RPMI7951 (cell line): Measurements from ENCODE around the gene RASA1. TPM values are rescaled to one million over a fixed set of nuclear protein-coding genes. Genes with fewer than 3 reads are reported as not detected.
A peak's percentile ranks its signal among the peaks of the same experiment; 100 is the strongest.

Source experiments
- DNase-seq: peaks from one replicate; pipeline ENCODE4 v3.0.0-alpha.2; 2012; ENCODE audit warnings: low read depth
- total RNA-seq: library from RNA; depleted of rRNA; stranded (reverse); fragments of >200 nt; shearing (Covaris generic); gene quantifications from 2 replicates; pipeline ENCODE4 v1.2.3, GENCODE V29; 2014

The RASA1 gene
- total RNA-seq, 1 experiment from 2014 or later: 44.6 TPM

GRCh38 chr5:87361031-87361445 is 93.4 kb downstream of the RASA1 start:
- DNase-seq: peak; percentile 1

- DNase-seq: no peak
Observed at GRCh38 chr5:87361536-87362213, 94.0 kb downstream of the RASA1 start.

GRCh38 chr5:87367243-87367642 is 99.6 kb downstream of the RASA1 start:
- no peak for DNase-seq

DNA sequence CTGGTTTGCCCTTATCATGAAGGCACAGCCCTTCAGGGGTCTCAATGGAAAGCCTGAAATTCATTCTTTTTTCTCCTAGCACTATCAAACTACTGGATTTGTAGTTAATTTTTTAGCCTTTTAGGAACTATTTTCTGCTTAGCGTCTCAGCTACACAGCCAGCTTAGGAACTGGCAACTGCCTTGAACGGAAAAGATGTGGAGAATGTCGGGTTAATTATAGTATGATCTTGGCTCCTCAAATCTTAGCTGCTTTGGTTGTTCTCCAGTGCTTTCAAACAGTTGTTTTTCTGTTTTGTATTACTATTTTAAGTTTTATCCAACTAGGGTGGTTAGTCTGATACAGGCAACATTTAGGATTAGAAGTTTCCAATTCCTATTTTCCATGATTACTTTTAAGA is 100.9 kb downstream of the RASA1 start:
- no peak for DNase-seq

- no peak for DNase-seq
Observed at GRCh38 chr5:87369431-87369830, 101.7 kb downstream of the RASA1 start.

- no peak for DNase-seq
Observed at GRCh38 chr5:87372705-87373104, 105.0 kb downstream of the RASA1 start.

DNA sequence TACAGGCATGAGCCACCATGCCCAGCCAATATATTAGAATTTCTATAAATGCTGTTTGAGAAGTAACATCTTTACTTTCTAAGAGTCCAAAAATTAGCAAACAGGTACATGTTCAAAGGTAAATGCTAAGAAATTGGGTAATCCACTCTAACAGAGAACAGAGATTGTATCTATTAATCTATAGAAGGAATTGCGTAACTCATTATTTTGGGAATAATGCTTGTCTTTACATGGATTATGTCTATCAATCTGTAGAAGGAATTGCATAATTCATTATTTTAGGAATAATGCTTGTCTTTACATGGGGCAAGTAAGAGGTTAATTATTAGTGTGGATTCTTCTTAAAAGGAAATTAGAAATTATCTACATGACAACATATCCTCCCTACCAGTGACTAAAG is 114.5 kb downstream of the RASA1 start:
- DNase-seq: no peak

- DNase-seq: peak; percentile 1
Observed at GRCh38 chr5:87383216-87383615, 115.5 kb downstream of the RASA1 start.

GRCh38 chr5:87385802-87386201 is 118.1 kb downstream of the RASA1 start:
- no peak for DNase-seq

DNA sequence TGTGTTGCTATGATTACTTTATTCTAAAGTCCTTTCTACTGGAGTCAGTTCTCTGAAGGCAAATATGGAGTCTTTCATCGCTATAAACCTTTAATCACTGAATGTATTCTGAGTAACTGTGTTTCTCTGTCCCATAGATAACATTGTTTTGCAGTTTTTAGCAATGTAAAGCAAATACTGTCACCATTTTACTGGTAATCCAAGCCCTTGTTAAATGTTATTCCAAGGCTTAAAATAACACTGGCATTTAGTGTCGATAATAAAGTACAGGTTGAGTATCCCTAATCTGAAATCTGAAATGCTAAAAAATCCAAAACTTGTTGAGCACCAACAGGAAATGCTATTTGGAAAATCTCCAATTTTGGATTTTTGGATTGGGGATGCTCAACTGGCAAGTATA is 120.4 kb downstream of the RASA1 start:
- DNase-seq: no peak

DNA sequence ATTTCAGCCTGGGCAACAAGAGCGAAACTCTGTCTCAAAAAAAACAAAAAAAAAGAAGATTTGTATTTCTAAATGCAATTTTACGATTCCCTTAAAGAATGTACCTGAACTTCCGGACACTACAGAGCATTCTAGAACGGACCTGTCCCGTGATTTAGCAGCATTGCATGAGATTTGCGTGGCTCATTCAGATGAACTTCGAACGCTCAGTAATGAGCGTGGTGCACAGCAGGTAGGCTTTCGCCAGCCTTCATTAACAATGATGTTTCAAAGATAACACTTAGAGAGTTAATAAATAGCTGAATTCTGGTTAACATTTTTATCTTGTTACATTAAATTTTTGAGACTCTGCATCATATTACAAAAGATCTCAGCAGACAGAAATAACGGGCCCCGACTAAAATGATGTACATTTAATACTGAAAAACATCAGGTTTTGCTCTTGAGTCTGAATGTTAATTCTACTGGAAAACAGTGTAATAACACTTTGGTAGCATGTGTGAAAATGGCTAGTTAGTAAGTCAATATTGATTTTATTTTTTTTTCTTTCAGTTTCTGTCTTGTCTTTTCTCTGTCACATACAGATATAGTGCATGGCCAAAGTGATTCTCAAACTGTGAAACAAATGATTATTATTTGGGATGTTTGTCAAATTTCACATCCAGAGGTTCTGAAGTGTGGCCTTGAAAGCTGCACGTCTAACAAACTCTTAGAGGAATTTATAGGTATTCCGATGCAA is 121.8 kb downstream of the RASA1 start:
- DNase-seq: no peak

DNA sequence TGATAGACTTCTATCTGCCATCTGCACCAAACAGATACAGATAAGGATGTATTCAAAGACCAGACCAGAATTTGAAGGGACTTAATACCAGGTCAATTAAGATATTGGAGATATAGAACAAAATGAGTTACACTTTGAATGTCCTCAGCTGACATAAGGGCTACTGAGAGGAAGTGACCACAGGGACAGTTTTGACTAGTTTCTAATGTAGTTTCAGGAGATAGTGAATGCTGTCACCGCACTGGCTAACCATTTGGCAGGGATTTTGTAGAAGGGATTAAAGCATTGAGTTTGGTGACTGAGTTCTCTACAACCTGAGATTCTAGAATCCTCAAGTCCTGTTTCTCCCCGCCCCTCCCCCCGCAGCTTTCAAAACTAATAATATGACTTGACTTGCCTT is 122.4 kb downstream of the RASA1 start:
- DNase-seq: no peak

DNA sequence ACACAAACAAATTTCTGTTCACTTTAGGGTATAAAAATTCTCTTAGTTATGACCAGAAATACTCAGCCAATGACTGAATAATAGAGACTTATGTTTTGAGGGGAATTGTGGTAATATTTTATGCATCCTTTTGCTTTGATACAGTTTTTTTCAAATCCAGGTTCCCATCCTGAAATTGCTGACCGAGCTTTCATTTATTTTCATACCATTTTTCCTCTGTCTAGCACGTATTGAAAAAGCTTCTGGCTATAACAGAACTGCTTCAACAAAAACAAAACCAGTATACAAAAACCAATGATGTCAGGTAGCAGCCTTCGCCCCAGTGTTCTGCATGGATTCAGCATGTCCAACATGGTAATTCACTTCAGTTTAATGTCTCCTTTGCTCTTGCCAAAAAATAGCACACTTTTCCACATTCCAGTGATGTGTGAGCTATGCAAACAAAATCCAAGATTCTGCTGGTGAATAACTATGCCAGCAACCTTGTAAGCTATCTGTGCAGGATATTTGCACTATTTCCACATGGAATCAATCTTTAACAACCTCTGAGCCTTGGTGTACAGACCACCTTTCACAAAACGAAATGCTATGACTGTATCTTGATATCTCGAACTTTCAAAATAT is 123.0 kb downstream of the RASA1 start:
- no peak for DNase-seq

DNA sequence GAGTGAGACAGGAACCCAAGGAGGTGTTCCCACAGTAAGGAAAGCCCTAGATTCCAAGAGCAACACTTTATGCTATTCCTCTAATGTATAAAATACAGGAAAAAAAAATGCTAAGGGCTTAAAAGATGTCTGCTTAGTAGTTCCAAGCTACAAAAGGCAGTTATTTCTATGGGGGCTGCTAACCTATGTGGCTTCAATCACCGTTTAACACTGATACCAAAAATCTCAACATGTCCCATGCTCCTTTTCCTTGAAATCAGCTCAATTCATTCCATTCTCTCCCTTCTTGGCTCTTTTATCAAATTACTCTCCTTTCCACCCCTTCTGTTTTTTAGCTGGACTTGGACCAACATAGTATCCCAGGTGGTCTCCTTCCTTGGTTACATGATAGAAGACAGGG is 124.5 kb downstream of the RASA1 start:
- DNase-seq: no peak

- no peak for DNase-seq
Observed at GRCh38 chr5:87392801-87393200, 125.1 kb downstream of the RASA1 start.

DNA sequence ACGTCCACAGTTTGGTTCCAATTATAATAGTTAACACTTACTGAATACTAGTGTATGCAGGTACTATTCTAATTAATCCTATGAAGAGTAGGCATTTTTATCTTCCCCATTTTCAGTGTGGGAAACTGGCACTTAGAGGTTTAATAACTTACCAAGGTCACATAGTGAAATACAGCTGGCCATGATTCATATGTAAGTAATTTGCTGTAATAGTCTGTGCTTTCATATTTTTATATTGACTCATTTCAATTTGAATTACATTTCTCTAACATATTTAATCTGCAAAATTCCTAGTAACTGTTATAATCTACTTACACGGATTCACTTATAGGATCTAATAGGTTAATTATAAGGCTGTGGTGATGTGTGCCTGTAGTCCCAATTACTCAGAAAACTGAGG is 125.6 kb downstream of the RASA1 start:
- peak; percentile 57 for DNase-seq

- peak; percentile 7 for DNase-seq
Observed at GRCh38 chr5:87394411-87395165, 126.9 kb downstream of the RASA1 start.

GRCh38 chr5:87398981-87399614 is 131.4 kb downstream of the RASA1 start:
- DNase-seq: no peak

DNA sequence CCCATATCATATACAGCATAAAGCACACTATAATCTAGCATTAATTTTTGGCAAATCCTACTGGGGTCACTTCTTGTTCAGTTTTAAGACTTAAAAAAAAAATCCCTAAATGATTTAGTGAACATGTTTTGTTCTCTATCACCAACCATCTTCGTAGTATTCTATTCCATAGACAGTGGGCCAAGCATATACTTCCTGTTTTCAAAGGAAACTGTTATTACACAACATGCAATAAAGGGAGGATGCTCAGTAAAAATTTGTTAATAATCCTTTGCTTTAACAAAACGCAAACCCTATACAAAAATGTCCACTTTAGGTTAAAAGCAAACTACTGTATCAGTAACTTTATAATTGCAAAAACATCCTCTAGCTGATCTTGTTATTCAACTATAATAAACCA is 132.0 kb downstream of the RASA1 start:
- no peak for DNase-seq

- DNase-seq: peak; percentile 46
Observed at GRCh38 chr5:87400305-87400899, 132.7 kb downstream of the RASA1 start.

GRCh38 chr5:87401626-87402025 is 133.9 kb downstream of the RASA1 start:
- no peak for DNase-seq
